H1 (cell line): ENCODE data around the gene CYP27B1. TPM values are rescaled to one million over a fixed set of nuclear protein-coding genes. Genes with fewer than 3 reads are reported as not detected.

Experiments
- ASH2L ChIP-seq: fragments of 200-600, 300-600 bp; sonication (generic); IDR thresholded peaks from one replicate; pipeline ENCODE4 v1.7.1; 2017; ENCODE audit warnings: low read length
- BACH1 ChIP-seq: IDR thresholded peaks from 2 replicates; pipeline ENCODE4 v1.6.1; 2012; ENCODE audit warnings: low read length, improper control_type of control experiment
- CHD7 ChIP-seq: fragments of 300-600 bp; sonication (generic); IDR thresholded peaks from 2 replicates; pipeline ENCODE4 v1.7.1; 2012; ENCODE audit warnings: low read length, moderate library complexity, mild to moderate bottlenecking, inconsistent platforms; ENCODE audit not compliant: insufficient replicate concordance
- EGR1 ChIP-seq: IDR thresholded peaks from 2 replicates; pipeline ENCODE4 v1.6.1; 2011; ENCODE audit warnings: low read depth, low read length, borderline replicate concordance
- FOSL1 ChIP-seq: IDR thresholded peaks from 2 replicates; pipeline ENCODE4 v1.6.1; 2011; ENCODE audit warnings: mild to moderate bottlenecking, low read depth, low read length, moderate library complexity; ENCODE audit not compliant: insufficient read depth
- GTF2F1 ChIP-seq: IDR thresholded peaks from 2 replicates; pipeline ENCODE4 v1.6.1; 2012; ENCODE audit warnings: low read depth, low read length, improper control_type of control experiment, borderline replicate concordance
- KDM4A ChIP-seq: IDR thresholded peaks from one replicate; pipeline ENCODE4 v1.7.1; 2012; ENCODE audit warnings: low read depth, mild to moderate bottlenecking, moderate library complexity, low read length, inconsistent platforms; ENCODE audit not compliant: severe bottlenecking
- RAD21 ChIP-seq, 2 experiments: IDR thresholded peaks in 1 of 2; conservative IDR thresholded peaks in 1 of 2; 2 replicates each; pipeline ENCODE4 v1.6.1; 2011; ENCODE audit warnings: low read depth in 2 of 2, low read length in 2 of 2, improper control_type of control experiment in 1 of 2, inconsistent platforms in 1 of 2, mild to moderate bottlenecking in 1 of 2, moderate library complexity in 1 of 2
- SUZ12 ChIP-seq: fragments of 200-600 bp; sonication (generic); IDR thresholded peaks from 2 replicates; pipeline ENCODE4 v1.6.1; 2012; ENCODE audit warnings: mild to moderate bottlenecking, inconsistent platforms, low read length, moderate library complexity, mixed read lengths
- polyA plus RNA-seq, 7 experiments: library from polyadenylated mRNA; depleted of rRNA in 3 of 7; stranded (reverse) in 5 of 7; unstranded in 2 of 7; fragments of >200 nt in 5 of 7; fragments of 200-250 nt in 2 of 7; gene quantifications; 1 replicate in 5 of 7; 2 replicates in 1 of 7; 4 replicates in 1 of 7; pipeline versions ENCODE4 v1.2.1 to v1.2.3, GENCODE V29; 2011 to 2013; ENCODE audit warnings: missing spikeins in 2 of 7, mixed read lengths in 2 of 7
- total RNA-seq: library from RNA; stranded (reverse); fragmentation: NEBNext Ultra II Directional; extraction: Animal tissue kit (Norgen Biotek cat#: 25700); gene quantifications from 2 replicates; pipeline ENCODE4 v1.2.1, GENCODE V29; 2021

CYP27B1 gene
- total and polyA plus RNA-seq, 2 of the 8 experiments (the other 6 are each of a cell fraction or from before 2014, with no cell fraction given), result 2.9 to 3.3 TPM

DNA sequence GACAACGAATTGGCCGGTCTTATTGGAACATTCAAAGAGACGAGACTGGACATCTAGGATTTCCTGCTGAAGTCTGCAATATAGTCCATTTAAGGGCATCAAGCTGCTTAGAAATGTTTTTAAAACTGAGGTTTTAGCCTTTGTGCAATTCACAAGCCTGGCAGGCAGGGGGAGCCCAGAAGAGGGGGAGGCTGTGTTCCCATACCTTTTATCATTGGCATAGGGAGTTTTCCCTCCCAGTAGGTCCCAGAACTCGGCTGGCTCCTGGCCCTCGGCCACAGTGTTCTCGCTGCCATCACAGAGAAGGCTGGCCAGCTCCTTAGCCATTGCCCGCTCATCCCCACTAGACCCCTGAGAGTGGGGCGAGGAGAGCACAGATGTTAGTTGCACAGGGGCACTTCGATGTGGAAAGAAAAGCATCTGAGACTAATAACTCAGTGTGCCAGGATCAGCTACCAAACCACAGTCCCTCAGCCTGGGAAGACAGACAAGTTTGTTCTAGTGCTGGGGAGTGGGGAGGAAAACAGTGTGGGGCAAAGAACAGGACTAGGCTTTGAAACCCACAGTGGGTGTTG lies 36.5 kb upstream of the CYP27B1 start (continued):
- TF ChIP-seq CHD7 (no peak), KDM4A (no peak), ASH2L (peak; percentile 23), RAD21 (IDR thresholded peaks at IDR 0.05 in 1 of 2, conservative IDR thresholded peaks at IDR 0.05 in 1 of 2; ENCODE audit: low read depth in 2 of 2, low read length in 2 of 2) (peak; percentile 64 to 72), SUZ12 (no peak), EGR1 (no peak), FOSL1 (no peak), GTF2F1 (no peak), BACH1 (no peak)
